DOHH2 (cell line): ENCODE measurements around the gene IFITM2.

ENCODE experiments used
- H3F3A ChIP-seq: fragments of 200-600 bp; sonication (generic), shearing (Covaris generic); 2 replicates; pipeline ENCODE4 v1.6.0; 2016; ENCODE audit warnings: antibody characterized with exemption, mild to moderate bottlenecking; ENCODE audit not compliant: control insufficient read depth, insufficient read depth
- H3K27ac ChIP-seq: fragments of 200-600 bp; sonication (generic); 2 replicates; pipeline ENCODE4 v1.5.1; 2014; ENCODE audit warnings: low read depth, mild to moderate bottlenecking, low read length, moderate library complexity
- H3K27me3 ChIP-seq: fragments of 200-600 bp; sonication (generic); 2 replicates; pipeline ENCODE4 v1.6.1; 2014; ENCODE audit warnings: mild to moderate bottlenecking, low read length, mixed read lengths; ENCODE audit not compliant: control insufficient read depth
- H3K36me3 ChIP-seq: fragments of 200-600 bp; sonication (generic); 2 replicates; pipeline ENCODE4 v1.6.1; 2014; ENCODE audit warnings: mild to moderate bottlenecking, low read length, moderate library complexity, mixed read lengths; ENCODE audit not compliant: control insufficient read depth
- H3K4me1 ChIP-seq: fragments of 200-600 bp; sonication (generic); 2 replicates; pipeline ENCODE4 v1.6.1; 2014; ENCODE audit warnings: mild to moderate bottlenecking, low read length, mixed read lengths; ENCODE audit not compliant: control insufficient read depth
- H3K4me2 ChIP-seq: fragments of 200-600 bp; sonication (generic); 2 replicates; pipeline ENCODE4 v1.6.0; 2014; ENCODE audit warnings: mild to moderate bottlenecking, low read length, moderate library complexity
- H3K4me3 ChIP-seq: fragments of 200-600 bp; sonication (generic); 2 replicates; pipeline ENCODE4 v1.5.1; 2014; ENCODE audit warnings: mild to moderate bottlenecking, low read length, mixed read lengths
- H3K79me2 ChIP-seq: fragments of 200-600 bp; sonication (generic); 2 replicates; pipeline ENCODE4 v1.6.1; 2014; ENCODE audit warnings: mild to moderate bottlenecking, low read length, mixed read lengths; ENCODE audit not compliant: control insufficient read depth
- H3K9me2 ChIP-seq: fragments of 200-600 bp; sonication (generic); replicated peaks from 2 replicates; pipeline ENCODE4 v1.6.1; 2014; ENCODE audit warnings: mild to moderate bottlenecking, low read length, mixed read lengths; ENCODE audit not compliant: control insufficient read depth
- H3K9me3 ChIP-seq: fragments of 200-600 bp; sonication (generic); 2 replicates; pipeline ENCODE4 v1.6.1; 2014; ENCODE audit warnings: antibody characterized with exemption, low read length, mixed read lengths; ENCODE audit not compliant: control insufficient read depth, insufficient read depth
- H4K20me1 ChIP-seq: fragments of 200-600 bp; sonication (generic); 2 replicates; pipeline ENCODE4 v1.6.0; 2014; ENCODE audit warnings: low read depth, mild to moderate bottlenecking, antibody characterized with exemption, low read length, moderate library complexity; ENCODE audit not compliant: control insufficient read depth, insufficient read depth
- CTCF ChIP-seq: fragments of 200-600 bp; sonication (generic); IDR thresholded peaks from one replicate; pipeline ENCODE4 v1.5.1; 2014; ENCODE audit warnings: antibody characterized with exemption, mild to moderate bottlenecking, low read depth, low read length; ENCODE audit not compliant: poor library complexity, severe bottlenecking
- EZH2phosphoT487 ChIP-seq: fragments of 200-600 bp; sonication (generic); IDR thresholded peaks from 2 replicates; pipeline ENCODE4 v1.6.1; 2017; ENCODE audit warnings: borderline replicate concordance, mild to moderate bottlenecking, antibody characterized with exemption, low read length, moderate library complexity, mixed read lengths

Gene IFITM2

GRCh38 chr11:279966-280705 is 27.5 kb upstream of the IFITM2 start:
- Histone ChIP-seq H4K20me1 (no peaks in the 10 kb centered on the region), H3K9me3 (peaks cover 9% of the 10 kb centered on the region), H3K9me2 (no peaks in the 10 kb centered on the region), H3K4me2 (no peak overlapping the region), H3K27me3 (no peaks in the 10 kb centered on the region), H3K36me3 (no peaks in the 10 kb centered on the region), H3F3A (no peaks in the 10 kb centered on the region), H3K4me1 (peaks cover 11% of the 10 kb centered on the region), H3K79me2 (no peaks in the 10 kb centered on the region), H3K4me3 (no peak overlapping the region), H3K27ac (no peak overlapping the region)
- TF ChIP-seq CTCF, result no peak
- TF ChIP-seq EZH2phosphoT487, result no peak

GRCh38 chr11:280706-281485 is 26.7 kb upstream of the IFITM2 start:
- H3K27ac ChIP-seq, result no peak overlapping the region
- no peak overlapping the region for H3K4me3 ChIP-seq
- no peaks in the 10 kb centered on the region for H3K9me2 ChIP-seq
- no peaks in the 10 kb centered on the region for H3F3A ChIP-seq
- TF ChIP-seq CTCF (no peak), EZH2phosphoT487 (no peak)
- peaks cover 9% of the 10 kb centered on the region for H3K9me3 ChIP-seq
- peaks cover 2% of the 10 kb centered on the region; the same call in 1 of the 2 replicates for H3K27me3 ChIP-seq
- H3K4me1 ChIP-seq, result peaks cover 7% of the 10 kb centered on the region
- H4K20me1 ChIP-seq, result no peaks in the 10 kb centered on the region
- H3K4me2 ChIP-seq, result no peak overlapping the region
- no peaks in the 10 kb centered on the region for H3K79me2 ChIP-seq
- H3K36me3 ChIP-seq, result no peaks in the 10 kb centered on the region

GRCh38 chr11:281486-282161 is 26.0 kb upstream of the IFITM2 start:
- peaks cover 2% of the 10 kb centered on the region; the same call in 1 of the 2 replicates for H3K27me3 ChIP-seq

More at GRCh38 chr11:281486-282161, 26.0 kb upstream of the IFITM2 start:
- Histone ChIP-seq H3K9me3 (peaks cover 4% of the 10 kb centered on the region), H4K20me1 (no peaks in the 10 kb centered on the region), H3K79me2 (no peaks in the 10 kb centered on the region), H3F3A (no peaks in the 10 kb centered on the region), H3K9me2 (no peaks in the 10 kb centered on the region), H3K4me1 (peaks cover 7% of the 10 kb centered on the region), H3K4me3 (no peak overlapping the region), H3K36me3 (no peaks in the 10 kb centered on the region), H3K27ac (no peak overlapping the region), H3K4me2 (no peak overlapping the region)
- no peak for TF ChIP-seq CTCF
